Measurements from ENCODE around the gene LRG1.

Gene LRG1

DNA sequence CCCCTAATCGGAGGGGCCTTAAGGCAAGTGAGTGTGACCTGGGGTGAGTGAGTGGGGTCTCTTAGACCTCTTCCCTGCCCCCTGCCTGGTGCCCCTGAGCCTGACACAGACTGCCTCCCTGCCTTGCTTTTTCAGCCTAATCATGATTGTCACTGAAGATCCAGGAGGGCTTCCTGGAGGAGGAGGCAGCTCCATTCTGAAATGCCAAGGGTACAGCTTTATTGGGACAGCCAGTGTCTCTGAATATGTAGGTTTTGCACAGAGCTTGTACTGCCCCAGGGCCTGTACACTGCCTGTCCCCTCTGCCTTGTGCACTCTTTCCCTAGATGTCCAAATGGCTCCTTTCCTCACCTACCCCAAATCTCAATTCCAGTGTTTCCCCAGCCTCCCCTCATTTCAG, 45.7 kb upstream of the LRG1 start:
- Histone ChIP-seq H3K9me3 (no peaks in the 10 kb centered on the region), H3K27me3 (peaks cover 9 to 95% of the 10 kb centered on the region in 2 donors), H3K4me3 (no peak overlapping the region), H3K36me3 (no peaks in the 10 kb centered on the region), H3K4me1 (peaks cover 0 to 20% (median 10%) of the 10 kb centered on the region in 4 donors), H3K27ac (no peak overlapping the region)
- intact Hi-C loops (cut with DNase I; ENCODE audit: low total_unique reads) = no loop called here
- no peak for DNase-seq
- TF ChIP-seq, protein P1, sequence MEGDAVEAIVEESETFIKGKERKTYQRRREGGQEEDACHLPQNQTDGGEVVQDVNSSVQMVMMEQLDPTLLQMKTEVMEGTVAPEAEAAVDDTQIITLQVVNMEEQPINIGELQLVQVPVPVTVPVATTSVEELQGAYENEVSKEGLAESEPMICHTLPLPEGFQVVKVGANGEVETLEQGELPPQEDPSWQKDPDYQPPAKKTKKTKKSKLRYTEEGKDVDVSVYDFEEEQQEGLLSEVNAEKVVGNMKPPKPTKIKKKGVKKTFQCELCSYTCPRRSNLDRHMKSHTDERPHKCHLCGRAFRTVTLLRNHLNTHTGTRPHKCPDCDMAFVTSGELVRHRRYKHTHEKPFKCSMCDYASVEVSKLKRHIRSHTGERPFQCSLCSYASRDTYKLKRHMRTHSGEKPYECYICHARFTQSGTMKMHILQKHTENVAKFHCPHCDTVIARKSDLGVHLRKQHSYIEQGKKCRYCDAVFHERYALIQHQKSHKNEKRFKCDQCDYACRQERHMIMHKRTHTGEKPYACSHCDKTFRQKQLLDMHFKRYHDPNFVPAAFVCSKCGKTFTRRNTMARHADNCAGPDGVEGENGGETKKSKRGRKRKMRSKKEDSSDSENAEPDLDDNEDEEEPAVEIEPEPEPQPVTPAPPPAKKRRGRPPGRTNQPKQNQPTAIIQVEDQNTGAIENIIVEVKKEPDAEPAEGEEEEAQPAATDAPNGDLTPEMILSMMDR (IDR thresholded peaks at IDR 0.05) = no peak

DNA sequence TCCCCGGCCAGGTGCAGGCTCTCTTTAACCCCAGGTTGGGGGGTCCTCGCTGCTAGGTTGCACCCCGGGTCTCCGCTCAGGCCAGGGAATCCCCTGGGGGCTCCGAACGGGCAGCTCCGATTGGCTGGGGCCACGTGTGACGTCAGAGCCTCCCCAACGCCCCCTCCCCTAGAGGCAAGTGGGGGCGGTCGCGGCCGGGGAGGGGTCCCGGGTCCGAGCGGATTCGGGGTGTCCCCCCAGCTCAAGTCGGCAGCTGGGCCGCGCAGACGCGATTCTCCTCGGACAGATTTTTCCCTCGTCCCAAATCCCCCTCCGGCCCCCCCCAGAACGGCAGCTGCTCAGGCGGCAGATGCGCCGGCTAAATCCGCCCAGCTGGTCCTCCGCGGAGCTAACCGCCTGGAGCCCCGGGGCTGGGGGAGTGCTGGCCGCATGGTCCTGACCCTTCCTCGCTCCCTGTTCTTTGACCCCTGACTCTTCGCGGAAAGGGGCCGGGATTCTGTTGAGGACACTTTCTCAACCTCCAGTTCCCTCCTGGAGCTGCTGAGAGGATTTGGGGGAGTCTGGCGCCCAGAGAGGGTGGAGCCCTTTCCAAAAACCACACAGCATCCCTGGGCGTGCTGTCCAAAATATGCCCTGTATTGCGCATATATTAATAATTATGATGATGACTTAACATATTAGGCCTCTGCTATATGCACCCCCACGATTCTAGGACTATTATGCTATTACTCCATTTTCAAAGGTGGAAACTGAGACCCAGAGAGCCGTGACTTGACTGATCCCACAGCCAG, 45.0 kb upstream of the LRG1 start:
- no peak overlapping the region for H3K27ac ChIP-seq

DNA sequence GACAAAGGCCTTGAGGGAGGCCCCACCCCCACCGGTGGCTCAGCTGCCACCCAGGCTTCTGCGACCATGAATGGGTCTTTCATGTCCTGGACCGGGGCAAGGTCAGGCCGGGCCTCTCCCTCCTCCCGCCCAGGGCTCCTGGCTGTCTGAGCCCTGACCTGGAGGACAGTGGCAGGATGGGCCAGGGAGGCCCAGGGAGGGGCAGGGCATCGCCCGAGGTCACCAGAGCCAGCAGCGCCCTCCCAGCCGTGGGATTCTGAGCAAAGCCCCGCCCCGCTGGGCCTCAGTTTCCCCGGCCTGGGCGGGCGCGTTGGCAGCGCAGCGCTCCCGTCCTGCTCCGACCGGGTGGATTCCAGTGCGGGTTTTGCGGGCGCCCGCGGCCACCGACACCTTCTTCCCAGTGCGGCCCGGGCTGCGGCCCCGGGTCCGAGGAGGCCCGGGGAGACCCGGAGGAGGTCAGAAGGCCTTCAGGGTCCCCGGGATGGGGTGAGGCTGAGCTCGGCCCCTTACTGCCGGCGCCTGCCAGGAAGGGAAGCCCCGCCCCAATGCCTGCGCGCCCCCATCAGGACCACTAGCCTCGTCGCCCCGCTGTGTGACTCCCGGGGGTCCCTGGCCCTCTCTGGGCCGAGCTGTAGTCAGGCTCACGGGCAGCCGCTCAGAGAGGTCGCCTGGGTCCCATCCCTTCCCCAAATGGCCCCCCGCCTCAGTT, 44.3 kb upstream of the LRG1 start:
- TF ChIP-seq, protein P1 (IDR thresholded peaks at IDR 0.05) = no peak
- no peaks in the 10 kb centered on the region for H3K9me3 ChIP-seq
- no peak for DNase-seq
- H3K4me3 ChIP-seq = peak overlapping the region in 1 of 2 donors; percentile 22
- no peaks in the 10 kb centered on the region for H3K36me3 ChIP-seq
- no peak overlapping the region for H3K27ac ChIP-seq
- intact Hi-C loops (cut with DNase I; ENCODE audit: low total_unique reads) = no loop called here
- H3K27me3 ChIP-seq = peaks cover 9 to 97% of the 10 kb centered on the region in 2 donors
- H3K4me1 ChIP-seq = peaks cover 0 to 27% (median 10%) of the 10 kb centered on the region in 4 donors

More for the DNA sequence above, 45.0 kb upstream of the LRG1 start:
- DNase-seq = no peak
- TF ChIP-seq, protein P1 (IDR thresholded peaks at IDR 0.05) = no peak
- H3K9me3 ChIP-seq = no peaks in the 10 kb centered on the region
- H3K36me3 ChIP-seq = no peaks in the 10 kb centered on the region
- intact Hi-C loops (cut with DNase I; ENCODE audit: low total_unique reads) = no loop called here
- peak overlapping the region in 1 of 2 donors; percentile 22 for H3K4me3 ChIP-seq
- peaks cover 9 to 95% of the 10 kb centered on the region in 2 donors for H3K27me3 ChIP-seq
- H3K4me1 ChIP-seq = peaks cover 0 to 27% (median 10%) of the 10 kb centered on the region in 4 donors

DNA sequence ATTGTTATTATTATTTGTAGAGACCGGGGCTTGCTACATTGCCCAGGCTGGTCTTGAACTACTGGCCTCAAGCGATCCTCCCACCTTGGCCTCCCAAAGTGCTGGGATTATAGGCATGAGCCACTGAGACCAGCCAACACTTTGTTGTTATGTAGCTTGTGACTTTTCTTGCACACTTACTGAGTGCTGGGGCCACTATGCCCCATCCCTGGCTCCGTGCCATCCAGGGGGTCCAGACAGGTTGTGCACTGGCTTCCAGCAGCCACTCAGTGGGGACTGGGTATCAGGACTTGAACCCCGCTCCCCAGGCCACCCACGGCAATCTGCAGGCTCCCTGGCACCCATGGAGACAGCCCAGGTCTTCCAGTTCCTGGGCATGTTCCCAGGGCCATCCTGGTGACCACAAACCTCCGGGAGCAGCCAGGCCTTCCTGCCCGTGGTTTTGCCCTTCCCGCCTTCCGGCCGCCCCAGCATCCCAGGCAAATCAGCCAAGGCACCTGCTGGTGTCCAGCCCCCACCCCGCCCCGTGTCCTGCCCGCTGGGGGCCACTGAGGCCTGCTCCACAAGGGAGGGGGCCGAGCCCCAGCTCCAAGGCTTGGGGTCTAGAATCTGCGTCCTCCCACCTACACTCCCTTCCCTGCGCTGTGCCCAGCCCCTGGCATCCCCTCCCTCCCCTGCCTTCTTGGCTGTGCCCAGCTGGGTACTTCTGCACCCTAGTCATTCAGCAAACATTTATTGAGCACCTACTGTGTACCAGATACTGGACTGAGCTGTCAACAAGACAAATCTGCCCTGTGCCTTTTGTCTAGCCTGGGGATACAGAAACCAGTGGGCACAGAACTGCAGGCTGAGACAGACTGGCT, 43.4 kb upstream of the LRG1 start:
- no peak overlapping the region for H3K27ac ChIP-seq

More for the DNA sequence above, 43.4 kb upstream of the LRG1 start:
- intact Hi-C loops (cut with DNase I; ENCODE audit: low total_unique reads) = no loop called here
- H3K9me3 ChIP-seq = no peaks in the 10 kb centered on the region
- H3K27me3 ChIP-seq = peaks cover 9 to 97% of the 10 kb centered on the region in 2 donors
- no peak overlapping the region for H3K4me3 ChIP-seq
- no peaks in the 10 kb centered on the region for H3K36me3 ChIP-seq
- DNase-seq = no peak
- TF ChIP-seq, protein P1 (IDR thresholded peaks at IDR 0.05) = no peak
- H3K4me1 ChIP-seq = peaks cover 0 to 27% (median 10%) of the 10 kb centered on the region in 4 donors

Measured in tibial artery (tissue), 4 donors.